ENCODE results near the gene HOXC9. TPM values are rescaled to one million over a fixed set of nuclear protein-coding genes. Genes with fewer than 3 reads are reported as not detected.

The HOXC9 gene
- total RNA-seq, 2 donors from 2014 or later: not detected

DNA sequence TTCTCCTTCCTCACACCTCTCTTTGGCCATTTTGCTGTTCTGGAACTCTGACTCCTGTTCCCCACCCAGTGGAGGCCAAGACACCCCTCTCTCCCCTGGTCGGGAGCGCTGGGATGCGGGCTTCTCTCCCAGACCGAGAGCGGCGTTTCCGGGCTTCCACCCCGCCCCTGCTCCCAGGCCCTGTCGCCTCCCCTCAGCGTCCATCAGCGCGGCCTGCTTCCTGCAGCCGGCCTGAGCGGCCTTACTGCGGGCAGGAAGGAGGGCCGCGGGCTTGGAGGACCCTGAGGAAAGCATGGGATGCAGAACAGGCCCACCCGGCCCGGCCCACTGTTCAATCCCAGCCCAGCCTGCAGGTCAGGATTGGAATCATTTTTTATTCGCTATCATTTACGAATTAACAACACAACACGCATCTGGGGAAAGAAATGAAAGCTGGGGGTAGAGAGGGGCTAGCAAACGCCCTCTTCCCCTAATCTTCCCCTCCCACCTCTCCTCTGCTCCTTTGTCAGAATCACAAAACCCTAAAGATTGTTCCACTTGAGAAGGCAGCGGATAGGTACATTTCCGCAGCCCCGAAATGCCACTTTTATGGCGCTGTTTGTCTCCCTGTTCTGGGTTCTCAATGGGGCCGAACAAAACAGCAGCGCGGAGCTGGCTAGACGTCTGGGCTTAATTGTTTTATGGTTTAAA lies 5.0 kb downstream of the HOXC9 start:
- no peak for ATAC-seq (replicated peaks)
- H3K27me3 Mint-ChIP-seq: peaks cover 78% of the 10 kb centered on the region
- H3K9me3 Mint-ChIP-seq: no peaks in the 10 kb centered on the region
- H3K36me3 Mint-ChIP-seq (ENCODE audit: low read depth): no peaks in the 10 kb centered on the region
- H3K4me1 Mint-ChIP-seq: peaks cover 4% of the 10 kb centered on the region
- peak overlapping the region; percentile 65 for H3K4me3 Mint-ChIP-seq
- H3K27ac Mint-ChIP-seq: no peak overlapping the region

DNA sequence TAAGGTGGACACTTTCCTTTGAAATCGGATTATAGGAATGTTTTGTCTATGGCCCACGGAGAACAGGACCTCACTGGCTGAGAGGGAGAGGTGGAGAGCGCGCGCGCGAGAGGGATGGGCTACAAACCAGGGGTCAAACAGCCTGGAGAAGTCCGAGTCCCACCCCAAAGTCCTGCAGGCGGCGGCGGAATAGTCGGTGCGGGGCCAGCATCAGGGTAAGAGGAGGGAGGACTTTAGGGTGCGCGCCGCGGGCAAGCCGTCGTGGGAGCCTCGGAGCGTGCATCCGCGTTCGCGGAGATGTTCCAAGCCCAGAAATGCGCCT lies 5.5 kb downstream of the HOXC9 start:
- Mint-ChIP-seq H3K4me1 (peaks cover 4% of the 10 kb centered on the region), H3K4me3 (peak overlapping the region; percentile 65), H3K36me3 (ENCODE audit: low read depth) (no peaks in the 10 kb centered on the region), H3K27ac (no peak overlapping the region), H3K9me3 (no peaks in the 10 kb centered on the region), H3K27me3 (peaks cover 81% of the 10 kb centered on the region)
- ATAC-seq (replicated peaks): no peak

DNA sequence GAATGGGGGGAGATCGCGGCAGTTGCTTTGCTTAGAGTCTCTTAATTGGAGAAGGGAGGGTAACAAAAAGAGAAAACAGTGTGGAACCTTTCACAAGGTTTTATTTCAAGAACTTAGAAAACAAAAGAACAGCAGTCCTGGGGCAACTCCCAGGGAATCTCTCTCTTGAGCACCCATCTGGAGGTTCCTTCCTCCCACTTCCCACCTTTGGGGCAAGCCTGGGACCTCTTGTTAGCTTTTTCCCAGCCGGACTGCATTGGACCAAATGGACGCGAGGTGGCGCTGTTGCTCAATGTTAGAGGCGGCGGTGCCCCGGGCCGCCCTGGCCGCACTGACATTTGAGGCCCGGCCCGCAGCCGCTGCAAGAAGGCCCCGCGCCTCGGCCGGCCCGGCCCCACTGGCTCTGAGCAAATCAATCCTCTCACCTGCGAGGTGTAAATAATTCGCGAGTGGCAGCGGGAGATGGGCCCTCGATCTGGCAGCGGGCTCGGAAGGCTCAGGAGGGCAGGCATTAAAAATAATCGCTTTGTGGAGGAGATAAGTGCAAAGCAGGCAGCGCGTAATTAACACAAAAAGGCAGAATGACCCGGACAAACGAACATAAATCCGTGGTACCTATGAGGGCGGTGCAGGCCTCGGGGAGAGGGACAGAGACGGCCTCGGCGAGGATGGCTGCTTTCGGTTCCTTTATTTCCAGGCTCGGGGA lies 6.0 kb downstream of the HOXC9 start:
- peak overlapping the region; percentile 65 for H3K4me3 Mint-ChIP-seq
- peak; percentile 84 for ATAC-seq (replicated peaks)
- H3K27me3 Mint-ChIP-seq: peaks cover 84% of the 10 kb centered on the region
- H3K27ac Mint-ChIP-seq: no peak overlapping the region
- no peaks in the 10 kb centered on the region for H3K36me3 Mint-ChIP-seq (ENCODE audit: low read depth)
- H3K4me1 Mint-ChIP-seq: peaks cover 6% of the 10 kb centered on the region
- no peaks in the 10 kb centered on the region for H3K9me3 Mint-ChIP-seq

DNA sequence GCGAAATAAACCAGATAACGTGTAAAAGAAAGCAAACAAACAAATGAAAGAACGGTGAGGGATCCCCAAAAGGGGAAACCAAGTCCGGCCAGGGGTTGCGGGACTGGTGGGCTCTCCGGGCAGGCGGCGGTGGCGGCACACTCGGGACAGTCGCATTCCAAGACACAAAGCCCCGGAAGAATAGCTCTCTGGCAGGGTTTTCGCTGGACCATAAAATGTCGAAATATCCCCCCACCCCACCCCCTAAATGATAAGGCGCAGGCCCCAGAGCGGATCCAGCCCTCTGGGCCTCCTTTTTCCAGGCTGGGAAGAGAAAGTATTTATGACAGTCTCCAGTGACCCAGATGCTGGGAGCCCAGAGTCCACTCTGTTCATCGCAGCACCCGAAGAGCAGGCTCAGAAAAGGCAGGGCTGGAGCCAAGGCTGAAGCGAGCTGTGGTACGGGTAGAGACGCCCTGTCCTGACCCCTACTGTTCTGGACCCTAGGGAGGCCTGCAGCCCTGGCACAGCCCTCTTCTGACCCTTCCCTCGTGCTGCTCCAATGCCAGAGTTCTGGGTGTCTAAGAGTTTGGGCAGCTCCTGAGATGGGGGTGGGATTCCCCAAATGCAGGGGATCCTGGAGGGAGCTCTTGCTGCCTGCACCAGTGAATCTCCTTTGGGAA lies 6.7 kb downstream of the HOXC9 start:
- Mint-ChIP-seq H3K36me3 (ENCODE audit: low read depth) (no peaks in the 10 kb centered on the region), H3K27me3 (peaks cover 84% of the 10 kb centered on the region), H3K9me3 (no peaks in the 10 kb centered on the region), H3K4me3 (peak overlapping the region; percentile 65), H3K4me1 (peaks cover 13% of the 10 kb centered on the region), H3K27ac (no peak overlapping the region)
- ATAC-seq (replicated peaks): no peak

DNA sequence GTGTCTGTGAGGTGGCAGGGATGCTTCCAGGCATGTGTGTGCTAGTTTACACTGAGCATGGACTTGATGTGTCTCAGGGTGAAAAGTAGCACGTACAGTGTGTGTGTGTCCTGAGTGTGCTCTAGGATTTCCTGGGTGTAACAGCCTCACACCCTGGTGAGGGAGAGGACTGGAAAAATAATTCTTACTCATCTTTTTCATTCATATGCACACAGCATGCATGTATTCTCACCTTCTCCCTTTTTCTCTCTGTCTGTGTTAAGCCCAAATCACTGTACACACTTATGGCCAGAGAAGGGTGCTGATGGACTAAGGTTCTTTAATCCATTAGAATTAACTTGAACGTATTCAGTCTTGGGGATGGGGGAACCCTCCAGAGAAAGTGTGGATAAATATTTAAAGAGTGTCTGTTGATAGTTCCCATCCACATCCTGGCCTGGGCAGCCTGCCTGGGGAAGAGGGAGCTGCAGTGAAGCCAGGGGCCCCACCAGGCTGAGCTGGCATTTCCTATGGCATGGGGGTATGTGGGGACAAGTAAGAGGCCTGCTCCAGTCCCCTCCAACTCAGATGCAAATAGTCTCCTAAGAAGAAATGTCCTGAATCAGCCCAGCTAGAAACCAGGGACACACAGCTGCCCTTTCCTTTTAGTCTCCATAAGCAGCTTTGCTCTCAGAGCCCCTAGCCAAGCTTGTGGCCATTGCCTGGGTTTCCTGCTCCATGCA lies 7.7 kb downstream of the HOXC9 start:
- no peak overlapping the region for H3K27ac Mint-ChIP-seq
- H3K36me3 Mint-ChIP-seq (ENCODE audit: low read depth): no peaks in the 10 kb centered on the region
- no peak overlapping the region for H3K4me3 Mint-ChIP-seq
- ATAC-seq (replicated peaks): no peak
- H3K9me3 Mint-ChIP-seq: no peaks in the 10 kb centered on the region
- H3K27me3 Mint-ChIP-seq: peaks cover 84% of the 10 kb centered on the region
- peaks cover 13% of the 10 kb centered on the region for H3K4me1 Mint-ChIP-seq

DNA sequence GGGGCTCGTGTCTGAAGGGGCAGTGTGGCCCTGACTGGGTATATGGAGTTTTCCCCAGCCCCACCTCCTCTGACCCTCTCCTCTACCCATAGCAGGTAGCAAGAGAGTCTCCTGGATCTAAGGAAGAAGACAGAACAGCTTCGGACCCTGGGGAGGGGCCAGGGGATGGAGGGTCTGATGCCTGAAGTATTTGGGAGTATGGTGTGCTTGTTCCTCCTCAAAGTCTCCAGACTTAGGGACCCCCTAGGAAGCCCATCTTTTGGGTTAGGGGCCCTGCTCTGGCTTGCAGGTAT lies 8.2 kb downstream of the HOXC9 start:
- no peaks in the 10 kb centered on the region for H3K9me3 Mint-ChIP-seq
- H3K4me3 Mint-ChIP-seq: peak overlapping the region; percentile 20
- no peaks in the 10 kb centered on the region for H3K36me3 Mint-ChIP-seq (ENCODE audit: low read depth)
- H3K4me1 Mint-ChIP-seq: peaks cover 13% of the 10 kb centered on the region
- no peak for ATAC-seq (replicated peaks)
- H3K27me3 Mint-ChIP-seq: peaks cover 84% of the 10 kb centered on the region
- H3K27ac Mint-ChIP-seq: no peak overlapping the region

DNA sequence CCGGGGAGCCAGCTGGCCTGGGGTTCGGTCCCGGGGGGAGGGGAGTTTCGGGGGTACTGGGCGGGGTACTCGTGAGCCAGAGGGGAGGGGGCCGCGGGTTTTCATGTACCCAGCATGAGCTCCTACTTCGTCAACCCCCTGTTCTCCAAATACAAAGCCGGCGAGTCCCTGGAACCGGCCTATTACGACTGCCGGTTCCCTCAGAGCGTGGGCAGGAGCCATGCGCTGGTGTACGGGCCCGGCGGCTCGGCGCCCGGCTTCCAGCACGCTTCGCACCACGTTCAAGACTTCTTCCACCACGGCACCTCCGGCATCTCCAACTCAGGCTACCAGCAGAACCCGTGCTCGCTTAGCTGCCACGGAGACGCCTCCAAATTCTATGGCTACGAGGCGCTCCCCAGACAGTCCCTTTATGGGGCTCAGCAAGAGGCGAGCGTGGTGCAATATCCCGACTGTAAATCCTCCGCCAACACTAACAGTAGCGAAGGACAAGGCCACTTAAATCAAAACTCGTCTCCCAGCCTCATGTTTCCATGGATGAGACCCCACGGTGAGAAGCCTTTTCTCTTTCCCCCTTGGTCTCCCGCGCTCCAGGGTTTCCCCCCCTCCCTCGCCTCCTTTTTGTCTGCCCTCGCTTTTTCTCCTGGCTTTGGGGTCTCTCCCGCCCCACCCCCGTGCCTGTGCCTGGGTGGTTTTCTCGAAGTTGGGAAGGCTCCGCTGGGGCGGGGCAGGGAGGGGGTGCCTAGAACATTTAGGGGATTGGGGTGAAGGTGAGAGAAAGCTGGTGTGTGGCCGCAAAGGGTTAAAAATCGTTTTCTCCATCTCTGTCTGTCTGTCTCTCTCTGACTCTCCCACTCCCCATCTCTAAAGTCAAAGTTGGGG lies 9.5 kb downstream of the HOXC9 start:
- H3K9me3 Mint-ChIP-seq: no peaks in the 10 kb centered on the region
- H3K36me3 Mint-ChIP-seq (ENCODE audit: low read depth): no peaks in the 10 kb centered on the region
- H3K27me3 Mint-ChIP-seq: peaks cover 78% of the 10 kb centered on the region
- H3K27ac Mint-ChIP-seq: no peak overlapping the region
- H3K4me3 Mint-ChIP-seq: peak overlapping the region; percentile 58
- peaks cover 13% of the 10 kb centered on the region for H3K4me1 Mint-ChIP-seq
- ATAC-seq (replicated peaks): peak; percentile 40

DNA sequence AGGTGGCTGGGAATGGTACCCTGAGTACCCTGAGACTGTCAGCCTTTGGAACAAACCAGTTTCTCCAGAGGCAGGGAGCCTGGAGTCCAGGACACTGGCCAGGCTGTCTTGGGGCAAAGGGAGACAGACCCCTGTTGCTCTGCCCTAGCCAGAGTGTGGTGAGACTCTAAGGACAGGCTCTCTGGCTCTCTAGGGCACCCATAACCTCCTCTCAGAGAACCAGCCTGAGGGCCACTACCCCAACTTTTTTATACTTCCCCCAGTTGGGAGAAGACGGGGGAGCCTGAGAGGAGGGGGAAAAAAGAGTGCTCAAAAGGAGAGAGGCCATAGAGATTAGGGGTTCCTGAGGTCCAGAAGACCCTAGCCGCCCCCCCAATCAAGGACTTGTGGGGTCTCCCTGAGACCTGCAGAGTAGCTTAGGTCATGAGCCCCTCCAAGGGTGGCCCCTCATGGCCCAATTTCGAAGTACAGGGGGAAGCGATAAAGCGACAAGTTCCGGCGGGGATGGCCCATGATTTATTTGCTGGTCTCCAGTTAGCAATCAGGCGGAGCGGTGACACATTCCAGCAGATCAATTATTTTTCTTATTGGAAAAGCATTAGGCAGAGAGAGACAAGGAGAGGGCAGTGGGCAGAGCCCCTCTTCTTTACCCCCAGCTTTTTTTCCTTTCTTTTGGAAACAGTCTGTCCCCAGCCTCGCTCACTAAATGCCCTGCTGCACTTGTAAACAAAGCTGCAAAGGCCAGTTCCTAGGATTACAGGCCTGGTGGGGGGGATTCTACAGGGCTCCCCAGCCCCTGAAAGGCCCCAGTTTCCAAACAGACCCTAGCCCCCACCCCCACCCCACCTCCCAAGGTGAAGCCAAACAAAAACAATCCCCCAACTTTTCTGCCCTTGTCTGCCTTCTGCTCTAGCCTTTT lies 10.4 kb downstream of the HOXC9 start:
- Mint-ChIP-seq H3K27me3 (peaks cover 79% of the 10 kb centered on the region), H3K27ac (no peak overlapping the region), H3K9me3 (no peaks in the 10 kb centered on the region), H3K4me1 (peaks cover 13% of the 10 kb centered on the region), H3K4me3 (peak overlapping the region; percentile 58), H3K36me3 (ENCODE audit: low read depth) (peaks cover 7% of the 10 kb centered on the region)
- ATAC-seq (replicated peaks): no peak

DNA sequence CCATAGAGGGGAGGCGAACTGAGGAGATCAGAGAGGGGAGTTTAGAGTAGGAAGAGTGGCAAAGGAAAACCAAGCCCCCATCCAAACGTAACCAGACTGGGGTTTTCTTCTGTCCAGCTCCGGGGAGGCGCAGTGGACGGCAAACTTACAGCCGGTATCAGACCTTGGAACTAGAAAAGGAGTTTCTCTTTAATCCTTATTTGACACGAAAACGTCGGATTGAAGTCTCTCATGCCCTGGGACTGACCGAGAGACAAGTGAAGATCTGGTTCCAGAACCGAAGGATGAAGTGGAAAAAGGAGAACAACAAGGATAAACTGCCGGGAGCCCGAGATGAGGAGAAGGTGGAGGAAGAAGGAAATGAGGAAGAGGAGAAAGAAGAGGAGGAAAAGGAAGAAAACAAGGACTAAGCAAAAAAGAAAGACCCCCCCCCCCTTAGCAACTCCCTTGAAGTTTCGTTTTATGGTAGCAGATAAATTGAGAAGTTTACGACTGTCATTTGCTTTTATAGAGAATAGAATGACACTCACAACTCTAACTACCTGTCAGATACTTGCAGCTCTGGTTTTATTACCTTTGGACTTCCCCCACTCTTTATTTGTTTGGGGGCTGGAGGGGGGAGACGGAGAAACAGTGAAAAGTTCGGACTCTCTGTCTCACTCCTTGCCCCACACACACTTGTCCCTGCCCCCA lies 11.2 kb downstream of the HOXC9 start:
- H3K36me3 Mint-ChIP-seq (ENCODE audit: low read depth): peaks cover 7% of the 10 kb centered on the region
- H3K27ac Mint-ChIP-seq: no peak overlapping the region
- H3K4me3 Mint-ChIP-seq: no peak overlapping the region
- H3K27me3 Mint-ChIP-seq: peaks cover 75% of the 10 kb centered on the region
- H3K9me3 Mint-ChIP-seq: no peaks in the 10 kb centered on the region
- no peak for ATAC-seq (replicated peaks)
- peaks cover 11% of the 10 kb centered on the region for H3K4me1 Mint-ChIP-seq

DNA sequence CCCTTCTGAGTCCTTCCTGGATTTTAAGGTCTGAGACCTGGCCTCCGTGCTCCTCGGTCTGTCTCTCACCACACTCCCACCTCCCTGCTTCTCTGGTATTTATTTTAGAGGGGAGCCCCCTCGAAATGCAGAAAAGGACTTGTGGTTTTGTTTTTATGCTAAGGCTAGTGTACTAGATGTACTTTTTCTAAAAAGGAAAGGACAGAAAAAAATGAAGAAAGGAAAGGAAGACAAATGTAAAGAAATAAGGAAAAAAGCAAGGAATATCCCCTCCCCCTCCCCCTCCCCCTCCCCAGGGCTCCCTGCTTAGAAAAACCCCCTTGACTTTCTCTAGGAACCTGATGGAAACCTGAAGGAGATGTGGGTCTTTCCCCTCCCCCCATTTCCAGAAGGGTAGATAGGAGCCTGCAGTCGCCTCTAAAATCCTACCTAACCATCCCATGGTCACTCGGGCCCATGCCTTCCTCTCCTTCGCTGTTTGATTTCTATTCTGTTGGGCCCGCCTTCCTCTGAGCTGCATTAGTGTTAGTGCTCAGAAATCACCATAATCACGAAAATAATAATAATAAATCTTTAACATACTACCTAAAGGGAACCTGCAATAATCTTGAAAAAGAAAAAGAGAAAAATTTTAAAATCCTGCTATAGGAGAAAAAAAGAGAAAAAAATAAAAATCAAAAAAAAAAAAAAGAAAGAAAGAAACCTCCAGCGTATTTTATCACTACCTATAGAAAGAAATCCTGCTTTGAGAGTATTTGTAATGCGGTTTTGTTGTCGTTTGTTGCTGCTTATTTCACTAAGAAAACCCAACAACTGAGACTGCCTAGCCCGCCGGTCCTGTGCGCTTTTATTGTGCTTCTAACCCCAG lies 11.9 kb downstream of the HOXC9 start:
- H3K4me1 Mint-ChIP-seq: peaks cover 9% of the 10 kb centered on the region
- peaks cover 7% of the 10 kb centered on the region for H3K36me3 Mint-ChIP-seq (ENCODE audit: low read depth)
- H3K27ac Mint-ChIP-seq: no peak overlapping the region
- H3K9me3 Mint-ChIP-seq: no peaks in the 10 kb centered on the region
- H3K27me3 Mint-ChIP-seq: peaks cover 68% of the 10 kb centered on the region
- no peak overlapping the region for H3K4me3 Mint-ChIP-seq
- ATAC-seq (replicated peaks): no peak

DNA sequence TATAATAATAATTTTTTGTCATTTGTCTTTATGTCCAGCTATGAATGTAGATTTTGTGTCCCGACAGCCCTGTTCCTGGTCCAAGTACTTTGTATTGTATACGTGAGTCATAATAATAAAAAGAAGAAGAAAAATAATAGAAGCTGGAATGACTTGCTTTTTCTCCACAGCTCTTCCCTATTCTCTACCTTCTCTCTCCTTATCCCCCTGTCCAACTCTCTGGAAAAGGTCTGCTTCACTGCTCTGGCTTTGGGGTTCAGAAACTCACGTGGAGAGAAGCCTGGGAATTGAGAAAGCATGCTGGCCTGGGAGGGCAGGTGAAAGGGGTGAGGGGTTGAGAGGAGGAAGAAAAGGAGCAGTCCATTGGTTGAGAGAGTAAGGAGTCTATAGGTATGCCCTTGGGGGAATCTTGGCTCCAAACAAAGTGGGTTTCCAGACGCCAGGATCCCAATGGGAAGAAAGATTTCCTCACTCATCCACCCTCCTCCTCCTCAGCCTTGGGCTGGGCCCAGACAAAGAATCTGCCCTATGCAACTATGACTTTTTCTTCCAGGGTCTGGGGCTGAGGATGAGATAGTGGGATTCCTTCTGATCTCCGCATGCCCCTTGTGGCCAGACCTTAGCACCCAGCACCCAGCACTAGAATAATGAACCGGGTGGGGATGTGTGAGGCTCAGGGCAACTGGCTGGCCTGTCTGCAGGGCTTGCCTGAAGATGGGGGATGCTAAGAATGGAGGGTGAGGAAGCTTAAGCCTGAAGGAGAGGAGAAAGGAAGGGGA lies 12.9 kb downstream of the HOXC9 start:
- H3K4me3 Mint-ChIP-seq: no peak overlapping the region
- peaks cover 15% of the 10 kb centered on the region for H3K4me1 Mint-ChIP-seq
- no peak for ATAC-seq (replicated peaks)
- no peaks in the 10 kb centered on the region for H3K9me3 Mint-ChIP-seq
- H3K27ac Mint-ChIP-seq: no peak overlapping the region
- peaks cover 68% of the 10 kb centered on the region for H3K27me3 Mint-ChIP-seq
- H3K36me3 Mint-ChIP-seq (ENCODE audit: low read depth): peaks cover 7% of the 10 kb centered on the region

Data from activated T-helper 17 cell treated with anti-CD3 and anti-CD28 coated beads, Interleukin-2, amount 50 U/mL, for 72 hours (primary cell).